ENCODE results near the gene GABARAP.

DNA sequence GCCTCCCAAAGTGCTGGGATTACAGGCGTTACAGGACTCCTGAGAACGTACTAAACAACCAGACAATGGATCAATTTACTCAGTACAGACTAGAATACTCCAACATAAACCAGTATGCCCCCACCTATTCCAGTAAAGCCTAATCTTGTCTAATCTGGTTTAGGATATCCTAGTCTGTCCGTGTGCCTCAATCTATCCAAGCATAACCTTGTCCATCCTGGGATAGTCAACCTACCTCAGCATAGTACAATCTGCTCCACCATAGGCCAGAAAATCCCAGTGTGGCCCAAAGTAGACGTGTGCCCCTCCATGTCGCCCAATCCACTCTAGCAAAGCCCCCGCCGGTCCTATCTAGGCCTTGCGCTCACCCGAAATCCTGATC is 8.6 kb downstream of the GABARAP start:
- TF ChIP-seq, protein P1, sequence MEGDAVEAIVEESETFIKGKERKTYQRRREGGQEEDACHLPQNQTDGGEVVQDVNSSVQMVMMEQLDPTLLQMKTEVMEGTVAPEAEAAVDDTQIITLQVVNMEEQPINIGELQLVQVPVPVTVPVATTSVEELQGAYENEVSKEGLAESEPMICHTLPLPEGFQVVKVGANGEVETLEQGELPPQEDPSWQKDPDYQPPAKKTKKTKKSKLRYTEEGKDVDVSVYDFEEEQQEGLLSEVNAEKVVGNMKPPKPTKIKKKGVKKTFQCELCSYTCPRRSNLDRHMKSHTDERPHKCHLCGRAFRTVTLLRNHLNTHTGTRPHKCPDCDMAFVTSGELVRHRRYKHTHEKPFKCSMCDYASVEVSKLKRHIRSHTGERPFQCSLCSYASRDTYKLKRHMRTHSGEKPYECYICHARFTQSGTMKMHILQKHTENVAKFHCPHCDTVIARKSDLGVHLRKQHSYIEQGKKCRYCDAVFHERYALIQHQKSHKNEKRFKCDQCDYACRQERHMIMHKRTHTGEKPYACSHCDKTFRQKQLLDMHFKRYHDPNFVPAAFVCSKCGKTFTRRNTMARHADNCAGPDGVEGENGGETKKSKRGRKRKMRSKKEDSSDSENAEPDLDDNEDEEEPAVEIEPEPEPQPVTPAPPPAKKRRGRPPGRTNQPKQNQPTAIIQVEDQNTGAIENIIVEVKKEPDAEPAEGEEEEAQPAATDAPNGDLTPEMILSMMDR (conservative IDR thresholded peaks at IDR 0.05; ENCODE audit: low read length): no peak
- TF ChIP-seq EZH2phosphoT487 (IDR thresholded peaks at IDR 0.05; ENCODE audit: borderline replicate concordance): no peak
